AG10803 (cell line): ENCODE measurements around the gene MAST1.

ENCODE experiments used
- DNase-seq: peaks from one replicate; pipeline ENCODE4 v3.0.0; 2010; ENCODE audit warnings: low read depth
- H3K4me3 ChIP-seq: 2 replicates; pipeline ENCODE4 v1.5.1; 2011; ENCODE audit warnings: mild to moderate bottlenecking, low read length, control low read depth
- CTCF ChIP-seq: conservative IDR thresholded peaks from 2 replicates; pipeline ENCODE4 v1.5.1; 2011; ENCODE audit warnings: mild to moderate bottlenecking, low read length, control low read depth, inconsistent platforms

Gene MAST1

GRCh38 chr19:12847159-12848139 lies 9.1 kb downstream of the MAST1 start:
- TF ChIP-seq CTCF = peak; percentile 64

GRCh38 chr19:12856653-12857052 lies 18.3 kb downstream of the MAST1 start:
- no peak overlapping the region for H3K4me3 ChIP-seq
- TF ChIP-seq CTCF = no peak
- DNase-seq = no peak

More at GRCh38 chr19:12847159-12848139, 9.1 kb downstream of the MAST1 start:
- peak overlapping the region; percentile 33 for H3K4me3 ChIP-seq
- peak; percentile 67 for DNase-seq

- no peak overlapping the region for H3K4me3 ChIP-seq
- no peak for TF ChIP-seq CTCF
- no peak for DNase-seq
Observed at GRCh38 chr19:12858041-12858928, 20.0 kb downstream of the MAST1 start.

- no peak for DNase-seq
- no peak for TF ChIP-seq CTCF
- H3K4me3 ChIP-seq = no peak overlapping the region
Observed at GRCh38 chr19:12859546-12859945, 21.2 kb downstream of the MAST1 start.

GRCh38 chr19:12864143-12864542 lies 25.8 kb downstream of the MAST1 start:
- no peak for TF ChIP-seq CTCF
- no peak for DNase-seq
- H3K4me3 ChIP-seq = no peak overlapping the region

- DNase-seq = no peak
- no peak for TF ChIP-seq CTCF
- no peak overlapping the region for H3K4me3 ChIP-seq
Observed at GRCh38 chr19:12864721-12865715, 26.7 kb downstream of the MAST1 start.
